Stimulated activated CD8-positive, alpha-beta memory T cell treated with anti-CD3 and anti-CD28 coated beads, Interleukin-2, amount 100 ng/mL, for 1 hour (primary cell): Measurements from ENCODE around the gene ACOX1.

Experiments
- DNase-seq, 2 donors: peaks; one replicate each; pipeline ENCODE4 v3.0.0-alpha.2; 2020; ENCODE audit warnings: low read depth in 2 of 2

ACOX1 gene

GRCh38 chr17:75933808-75934207 is 45.2 kb downstream of the ACOX1 start:
- DNase-seq, result no peak

GRCh38 chr17:75932852-75933251 is 46.1 kb downstream of the ACOX1 start:
- no peak for DNase-seq

GRCh38 chr17:75931062-75931461 is 47.9 kb downstream of the ACOX1 start:
- no peak for DNase-seq

GRCh38 chr17:75927286-75927922 is 51.6 kb downstream of the ACOX1 start:
- DNase-seq, result no peak

- DNase-seq, result no peak
These were observed 52.5 kb downstream of the ACOX1 start for GRCh38 chr17:75926456-75926855.

- no peak for DNase-seq
These were observed 53.1 kb downstream of the ACOX1 start for GRCh38 chr17:75925912-75926311.

- DNase-seq, result no peak
These were observed 53.9 kb downstream of the ACOX1 start for GRCh38 chr17:75925103-75925502.

- DNase-seq, result no peak
These were observed 55.7 kb downstream of the ACOX1 start for GRCh38 chr17:75922963-75923874.

GRCh38 chr17:75922173-75922961 is 56.6 kb downstream of the ACOX1 start:
- no peak for DNase-seq

GRCh38 chr17:75921596-75921995 is 57.4 kb downstream of the ACOX1 start:
- no peak for DNase-seq

GRCh38 chr17:75920045-75920560 is 58.9 kb downstream of the ACOX1 start:
- no peak for DNase-seq

GRCh38 chr17:75919611-75920010 is 59.4 kb downstream of the ACOX1 start:
- no peak for DNase-seq

GRCh38 chr17:75917917-75918445 is 61.0 kb downstream of the ACOX1 start:
- DNase-seq, result no peak

- no peak for DNase-seq
These were observed 61.6 kb downstream of the ACOX1 start for GRCh38 chr17:75917141-75917916.

- no peak for DNase-seq
These were observed 63.7 kb downstream of the ACOX1 start for GRCh38 chr17:75915268-75915667.

GRCh38 chr17:75914643-75915267 is 64.2 kb downstream of the ACOX1 start:
- no peak for DNase-seq

GRCh38 chr17:75913537-75914210 is 65.3 kb downstream of the ACOX1 start:
- no peak for DNase-seq

- no peak for DNase-seq
These were observed 68.3 kb downstream of the ACOX1 start for GRCh38 chr17:75910699-75911098.

GRCh38 chr17:75909812-75910274 is 69.1 kb downstream of the ACOX1 start:
- no peak for DNase-seq
